Activated naive CD4-positive, alpha-beta T cell treated with anti-CD3 and anti-CD28 coated beads, Interleukin-2, amount 50 U/mL, for 16 hours (primary cell): ENCODE results near the gene KIF14.
"Not testable (repeated sequence)": the region's sequence is repeated elsewhere in the genome, so short reads cannot be mapped to it uniquely, and the experiment has no call there.

Experiments used
- DNase-seq: peaks from one replicate; pipeline ENCODE4 v3.0.0-alpha.2; 2020

Gene KIF14

DNA sequence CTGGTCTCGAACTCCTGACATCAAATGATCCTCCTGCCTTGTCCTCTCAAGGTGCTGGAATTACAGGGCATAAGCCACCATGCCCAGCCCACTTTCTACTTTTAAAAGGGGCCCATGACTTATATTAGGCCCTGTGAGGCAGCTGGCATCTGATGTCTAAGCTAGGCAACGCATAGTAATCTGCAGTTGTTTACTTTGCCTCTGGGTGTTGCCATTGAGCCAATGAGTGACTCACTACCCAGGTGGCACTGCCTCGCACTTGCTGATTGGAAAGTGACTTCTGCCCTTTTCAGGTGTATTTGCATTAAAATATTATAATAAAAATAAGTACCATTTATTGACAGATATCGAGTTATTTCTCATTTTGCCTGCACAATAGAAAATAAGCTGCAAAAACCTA, 84.9 kb downstream of the KIF14 start:
- DNase-seq: peak; percentile 17

DNA sequence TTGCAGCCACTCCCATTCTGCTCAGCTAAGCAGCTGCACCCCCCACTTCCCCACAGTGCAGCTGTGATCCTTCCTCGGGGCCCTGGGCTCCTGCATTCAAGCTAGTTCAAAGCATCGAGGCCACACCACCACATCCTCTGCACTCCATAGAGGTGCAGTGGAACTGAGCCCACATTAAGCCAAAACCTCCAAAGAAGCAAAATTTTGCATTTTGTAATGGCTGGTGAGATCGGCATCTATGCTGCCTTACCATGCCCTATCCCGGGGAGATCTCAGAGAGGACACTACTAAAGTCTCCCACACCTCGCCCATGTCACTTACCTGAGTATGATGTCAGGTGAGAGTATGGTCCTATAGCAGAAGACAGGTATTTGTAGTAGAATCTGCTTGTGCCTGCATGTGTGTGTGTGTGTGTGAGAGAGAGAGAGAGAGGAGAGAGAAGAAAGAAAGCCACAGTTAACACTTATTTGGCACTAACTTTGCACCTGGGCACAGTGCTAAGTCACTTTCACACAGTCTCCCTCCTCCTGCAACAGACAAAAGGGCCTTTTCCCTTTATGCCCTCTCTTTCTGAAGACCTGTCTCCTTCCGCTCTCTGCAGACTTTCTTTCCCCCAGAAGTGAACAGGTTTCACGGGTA, 89.8 kb downstream of the KIF14 start:
- peak; percentile 29 for DNase-seq

DNA sequence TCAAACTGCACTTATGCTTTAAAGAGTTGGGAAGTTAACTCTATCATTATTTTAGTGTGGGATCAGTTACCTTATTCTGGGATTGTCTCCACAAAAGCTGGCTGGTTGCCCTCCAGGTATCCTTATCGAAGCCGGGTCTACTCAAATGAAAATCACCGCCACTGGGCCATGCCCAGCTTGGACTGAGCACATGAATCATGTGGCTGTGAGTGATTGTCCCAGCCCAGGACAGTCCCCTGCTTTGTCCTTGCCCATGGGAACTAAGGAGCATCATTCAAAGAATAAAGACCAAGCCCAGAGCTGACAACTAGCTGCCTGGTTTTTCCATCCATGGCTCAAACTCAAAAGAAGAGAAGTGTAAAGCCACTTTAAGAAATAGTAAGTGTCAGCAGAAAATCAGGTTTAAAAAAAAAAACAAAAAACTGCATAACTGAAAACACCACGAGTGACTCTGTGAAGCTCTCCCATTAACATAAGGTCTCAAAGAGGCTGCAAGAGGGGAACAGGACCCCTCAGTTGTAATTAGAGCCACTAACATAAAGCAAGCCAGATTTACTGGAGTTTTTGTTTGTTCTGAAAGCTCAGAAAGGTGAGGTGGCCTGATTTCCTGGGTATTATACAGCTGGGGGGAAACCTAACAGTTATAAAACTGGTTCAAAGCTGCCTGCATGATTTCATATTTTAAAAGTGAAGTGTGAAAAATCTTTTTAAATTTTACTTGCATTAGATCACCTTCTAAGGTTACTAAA, 91.5 kb downstream of the KIF14 start:
- no peak for DNase-seq

DNA sequence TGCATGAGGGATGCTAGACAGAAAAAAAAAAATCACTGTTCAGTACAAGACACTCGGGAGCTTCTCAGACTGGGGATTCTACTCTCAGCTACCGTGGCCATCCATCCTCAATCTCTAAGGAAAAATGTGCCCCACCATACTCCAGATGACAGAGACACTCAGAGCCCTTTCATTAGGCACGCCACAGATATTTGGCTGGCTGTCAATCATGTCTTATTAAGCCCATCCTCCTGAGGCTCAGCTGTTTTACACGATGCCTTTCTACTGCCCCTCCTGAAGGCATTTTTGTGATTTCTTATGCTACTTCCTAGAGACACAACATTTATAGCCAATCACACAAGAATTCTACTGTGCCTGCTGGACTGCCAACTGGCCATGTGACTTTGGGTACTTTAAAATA, 92.9 kb downstream of the KIF14 start:
- DNase-seq: no peak

DNA sequence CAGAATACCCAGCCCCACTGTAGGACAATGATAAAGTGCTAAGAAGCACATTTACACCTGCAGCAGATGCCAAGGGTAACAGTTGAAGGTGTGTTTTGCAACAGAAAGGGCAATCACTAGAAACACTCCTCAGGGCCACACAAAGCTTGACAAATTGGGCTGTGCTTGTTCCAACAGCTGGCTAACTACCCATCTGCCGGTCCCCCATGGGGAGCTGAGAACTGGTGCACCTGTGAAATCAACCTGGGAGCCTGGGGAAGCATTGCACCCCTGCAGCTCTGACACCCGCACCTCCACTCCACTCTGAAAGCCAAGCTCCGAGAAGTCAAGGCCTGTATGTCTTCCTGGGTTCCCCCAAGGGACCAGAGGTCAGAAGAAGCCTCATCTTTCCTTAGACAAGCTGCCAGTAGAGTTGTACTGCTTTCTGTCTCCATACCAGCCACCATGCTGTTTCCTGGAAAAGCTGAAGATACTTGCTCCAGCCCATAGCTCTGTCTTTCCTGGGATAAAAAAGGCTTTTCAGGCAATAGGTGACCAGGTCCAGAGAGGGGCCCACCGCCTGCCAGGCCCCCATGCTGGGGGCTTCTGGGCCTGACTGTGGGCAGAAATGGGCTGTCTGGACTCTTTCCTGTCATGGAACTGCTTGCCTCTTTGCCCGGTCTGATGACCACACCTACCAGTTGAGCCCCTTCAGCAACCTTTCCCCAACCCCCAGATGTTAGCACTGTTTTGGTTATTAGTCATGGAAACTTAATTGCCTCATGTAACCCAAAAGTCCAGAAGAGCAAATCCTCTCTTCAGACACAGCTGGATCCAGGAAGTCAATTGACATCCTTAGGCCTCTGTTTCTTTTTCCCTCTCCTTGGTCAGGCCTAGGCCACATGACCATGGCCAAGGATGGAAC, 93.6 kb downstream of the KIF14 start:
- no peak for DNase-seq

DNA sequence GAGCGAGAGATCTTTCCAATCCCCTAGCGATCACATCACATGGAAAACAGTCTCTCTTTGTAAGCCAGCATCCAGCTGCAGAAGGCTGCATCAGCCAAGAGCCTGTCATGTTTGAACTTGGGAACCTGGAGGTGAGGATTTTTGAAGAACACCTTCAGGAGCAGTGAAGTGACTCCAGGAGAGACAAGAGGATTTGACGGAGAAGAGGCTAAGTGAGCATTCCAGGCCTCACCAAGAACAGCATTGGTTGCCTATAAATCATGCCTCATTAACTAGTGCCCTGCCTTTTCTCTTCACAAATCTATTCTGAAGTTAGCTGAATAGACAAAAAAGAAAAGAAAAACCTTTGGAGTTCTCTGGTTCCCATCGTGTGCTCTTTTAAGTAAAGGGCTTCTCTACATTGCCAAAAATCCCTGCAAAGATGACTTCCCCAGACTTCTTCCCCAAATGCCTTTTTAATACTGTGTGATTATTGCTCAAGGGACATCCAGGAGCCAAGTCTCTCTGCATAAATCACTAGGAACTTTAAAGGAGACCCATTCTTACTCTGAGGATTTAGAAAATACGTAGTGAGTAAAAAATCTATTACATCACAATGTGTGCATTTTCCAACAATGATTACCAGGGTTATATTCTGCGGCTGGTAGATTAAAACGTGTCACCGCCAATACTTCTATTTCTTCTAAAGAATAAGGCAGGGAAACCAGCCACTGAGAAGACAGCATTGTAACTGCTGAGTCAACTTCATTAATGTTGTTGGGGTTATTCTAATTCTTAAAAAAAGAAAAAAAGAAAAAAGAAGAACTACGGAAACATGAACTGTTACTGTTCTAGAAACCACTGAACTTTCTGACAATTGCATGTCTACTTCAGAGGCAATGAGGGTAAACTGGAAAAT, 95.2 kb downstream of the KIF14 start:
- no peak for DNase-seq

DNA sequence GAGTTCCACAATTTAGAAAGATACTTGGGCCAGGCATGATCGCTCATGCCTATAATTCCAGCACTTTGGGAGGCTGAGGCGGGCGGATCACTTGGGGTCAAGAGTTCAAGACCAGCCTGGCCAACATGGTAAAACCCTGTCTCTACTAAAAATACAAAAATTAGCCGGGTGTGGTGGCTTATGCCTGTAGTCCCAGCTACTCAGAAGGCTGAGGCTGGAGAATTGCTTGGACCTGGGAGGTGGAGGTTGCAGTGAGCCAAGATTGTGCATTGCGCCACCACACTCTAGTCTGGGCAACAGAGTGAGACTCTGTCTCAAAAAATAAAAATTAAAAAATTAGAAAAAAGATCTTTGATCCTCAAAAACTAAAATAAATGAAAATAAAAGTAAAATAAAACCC, 96.0 kb downstream of the KIF14 start:
- DNase-seq: not testable (repeated sequence)

DNA sequence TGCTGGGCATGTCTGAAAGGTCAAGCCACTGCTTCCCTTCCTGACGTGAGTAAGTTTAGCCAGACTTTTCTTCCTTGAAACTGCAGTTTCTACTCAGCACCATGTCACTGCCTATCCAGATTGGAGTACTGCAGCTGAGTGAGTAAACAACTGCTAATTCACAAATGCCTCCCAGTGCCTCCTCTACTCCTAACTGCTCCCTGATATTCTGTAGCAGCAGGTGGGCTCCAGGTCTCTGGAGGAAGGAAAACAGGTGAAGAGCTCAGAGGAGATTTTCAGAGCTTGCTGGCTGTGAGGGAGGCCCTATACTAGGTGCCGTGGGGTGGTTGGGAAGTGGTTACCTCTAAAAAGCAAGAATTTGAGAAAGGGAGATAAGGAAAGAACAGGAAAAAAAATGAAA, 96.5 kb downstream of the KIF14 start:
- no peak for DNase-seq

DNA sequence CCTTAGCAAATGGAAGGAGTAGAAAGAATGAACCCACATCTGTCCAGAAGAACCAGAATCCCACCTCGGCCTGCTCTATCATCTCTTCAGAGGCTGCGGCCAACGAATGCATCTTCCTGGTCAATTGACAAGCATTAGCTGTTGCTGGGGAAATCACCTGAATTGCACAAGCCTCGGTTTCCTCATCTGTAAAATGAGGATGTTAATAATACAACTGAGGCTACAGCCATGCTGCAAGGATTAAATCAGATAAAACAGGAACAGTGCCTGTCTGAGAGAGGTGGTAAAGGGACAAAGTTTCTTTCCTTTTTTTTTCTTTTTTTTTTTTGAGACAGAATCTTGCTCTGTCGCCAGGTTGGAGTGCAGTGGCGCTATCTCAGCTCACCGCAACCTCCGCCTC, 99.8 kb downstream of the KIF14 start:
- no peak for DNase-seq

DNA sequence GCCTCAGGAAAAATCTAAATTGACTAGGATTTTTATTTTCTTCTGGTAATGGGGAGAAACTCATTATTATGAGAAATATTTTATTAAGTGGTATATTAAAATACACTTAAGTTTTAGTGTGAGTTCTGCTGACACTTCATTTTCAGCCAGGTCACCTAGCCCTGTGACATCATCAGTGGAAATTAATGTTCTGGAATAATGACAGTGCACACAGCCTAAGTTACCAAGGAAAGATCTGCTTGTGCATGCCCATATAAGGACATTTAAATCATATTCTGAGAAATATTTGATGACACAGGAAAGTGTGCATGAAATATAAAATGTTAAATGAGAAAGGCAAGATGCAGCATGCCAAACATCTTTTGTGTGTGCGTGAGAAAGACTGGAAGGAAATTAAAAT, 102.0 kb downstream of the KIF14 start:
- no peak for DNase-seq

DNA sequence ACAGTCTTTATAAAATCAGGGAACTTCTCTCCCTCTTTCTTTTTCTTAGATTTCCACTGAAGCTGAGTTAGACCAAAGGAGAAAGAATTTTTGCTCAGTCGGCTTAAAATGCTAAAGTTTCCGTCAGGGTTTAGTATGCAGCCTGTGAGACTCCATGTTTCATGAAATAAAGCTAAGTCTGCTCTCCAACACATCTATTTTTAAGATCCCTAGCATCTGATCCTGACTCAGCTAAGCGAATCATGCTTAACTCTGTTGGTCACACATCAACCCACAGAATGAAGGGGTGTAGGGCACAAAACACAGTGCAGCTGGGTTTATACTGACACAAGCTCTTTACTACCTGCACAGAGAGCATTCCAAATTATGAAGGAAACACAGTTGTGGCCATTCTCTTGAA, 108.4 kb downstream of the KIF14 start:
- no peak for DNase-seq

DNA sequence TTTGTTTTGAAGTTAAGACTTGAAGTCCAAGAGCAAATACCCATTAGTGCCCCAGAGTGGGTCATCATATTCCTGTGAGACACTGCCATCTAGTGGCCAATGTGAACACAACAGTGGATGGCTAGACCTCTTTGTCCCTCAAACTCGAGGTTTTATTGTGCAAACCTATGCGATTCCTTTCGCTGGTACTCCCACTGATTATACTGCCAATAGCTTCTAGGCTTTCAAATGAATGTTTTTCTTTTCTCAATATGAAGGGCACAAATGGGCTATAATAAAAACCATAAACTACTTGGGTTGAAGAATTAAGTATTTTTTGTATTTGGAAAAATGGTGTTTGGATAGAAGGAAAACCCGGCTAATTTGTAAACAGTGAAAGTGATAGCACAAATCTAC, 110.3 kb downstream of the KIF14 start:
- peak; percentile 64 for DNase-seq

DNA sequence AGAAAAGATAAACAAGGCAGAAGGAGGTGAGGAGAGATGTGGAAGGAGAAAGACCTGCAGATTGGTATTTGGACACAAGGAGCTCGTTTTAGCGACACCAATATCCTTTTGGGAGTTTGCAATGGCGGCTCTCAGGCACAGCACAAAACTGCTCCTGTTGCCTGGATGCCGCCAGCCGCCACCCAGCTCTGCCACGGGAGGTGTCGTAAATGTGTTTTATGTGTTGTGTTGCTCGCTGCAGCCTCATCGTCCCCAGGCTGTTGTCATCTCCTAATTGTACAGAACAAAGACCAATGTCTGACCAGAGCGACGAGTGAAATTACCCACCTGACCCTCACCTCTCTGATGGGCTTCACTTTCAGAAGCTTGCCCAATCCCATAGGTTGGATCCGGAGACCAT, 114.1 kb downstream of the KIF14 start:
- DNase-seq: no peak

DNA sequence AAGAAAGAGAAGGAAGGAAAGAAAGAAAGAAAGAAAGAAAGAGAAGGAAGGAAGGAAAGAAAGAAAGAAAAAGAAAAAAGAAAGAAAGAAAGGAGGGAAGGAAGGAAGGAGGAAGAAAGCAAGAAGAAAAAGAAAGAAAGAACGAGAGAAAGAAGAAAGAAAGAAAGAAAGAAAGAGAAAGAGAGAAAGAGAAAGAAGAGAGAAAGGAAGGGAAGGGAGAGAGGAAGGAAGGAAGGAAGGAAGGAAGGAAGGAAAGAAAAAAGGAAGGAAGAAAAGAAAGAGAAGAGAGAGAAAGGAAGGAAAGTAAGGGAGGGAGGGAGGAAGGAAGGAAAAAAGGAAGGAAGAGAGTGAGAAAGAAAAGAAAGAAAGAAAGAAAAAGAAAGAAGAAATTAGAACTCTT, 115.3 kb downstream of the KIF14 start:
- DNase-seq: no peak
